ENCODE measurements around the gene NINJ1.

Gene NINJ1

GRCh38 chr9:93100276-93100636 is 33.8 kb downstream of the NINJ1 start:
- DNase-seq (ENCODE audit: low read depth, low spot score) = no peak

GRCh38 chr9:93099551-93100275 is 34.3 kb downstream of the NINJ1 start:
- no peak for DNase-seq (ENCODE audit: low read depth, low spot score)

- peak; percentile 90 for DNase-seq (ENCODE audit: low read depth, low spot score)
Observed at GRCh38 chr9:93098236-93098946, 35.7 kb downstream of the NINJ1 start.

GRCh38 chr9:93097511-93098201 is 36.4 kb downstream of the NINJ1 start:
- DNase-seq (ENCODE audit: low read depth, low spot score) = no peak

- no peak for DNase-seq (ENCODE audit: low read depth, low spot score)
Observed at GRCh38 chr9:93096811-93097382, 37.2 kb downstream of the NINJ1 start.

- no peak for DNase-seq (ENCODE audit: low read depth, low spot score)
Observed at GRCh38 chr9:93096131-93096802, 37.8 kb downstream of the NINJ1 start, which contains the start of gene CARD19. Gene CARD19, plus strand, starts transcription at chr9:93096217. Its CDS starts 129 bp downstream, at chr9:93096346.

- peak; percentile 93 for DNase-seq (ENCODE audit: low read depth, low spot score)
Observed at GRCh38 chr9:93095205-93096130, 38.6 kb downstream of the NINJ1 start.

GRCh38 chr9:93094658-93095204 is 39.3 kb downstream of the NINJ1 start:
- DNase-seq (ENCODE audit: low read depth, low spot score) = no peak

GRCh38 chr9:93093877-93094657 is 40.0 kb downstream of the NINJ1 start:
- DNase-seq (ENCODE audit: low read depth, low spot score) = no peak

- no peak for DNase-seq (ENCODE audit: low read depth, low spot score)
Observed at GRCh38 chr9:93093127-93093876, 40.7 kb downstream of the NINJ1 start.

GRCh38 chr9:93092251-93092991 is 41.6 kb downstream of the NINJ1 start:
- no peak for DNase-seq (ENCODE audit: low read depth, low spot score)

- peak; percentile 50 for DNase-seq (ENCODE audit: low read depth, low spot score)
Observed at GRCh38 chr9:93091453-93092081, 42.5 kb downstream of the NINJ1 start.

GRCh38 chr9:93091056-93091452 is 43.0 kb downstream of the NINJ1 start:
- no peak for DNase-seq (ENCODE audit: low read depth, low spot score)

GRCh38 chr9:93090091-93090655 is 43.9 kb downstream of the NINJ1 start:
- DNase-seq (ENCODE audit: low read depth, low spot score) = no peak

GRCh38 chr9:93089481-93089991 is 44.5 kb downstream of the NINJ1 start:
- DNase-seq (ENCODE audit: low read depth, low spot score) = no peak

- no peak for DNase-seq (ENCODE audit: low read depth, low spot score)
Observed at GRCh38 chr9:93089024-93089423, 45.0 kb downstream of the NINJ1 start.

- no peak for DNase-seq (ENCODE audit: low read depth, low spot score)
Observed at GRCh38 chr9:93088656-93089015, 45.4 kb downstream of the NINJ1 start.

Data from smooth muscle cell of the brain vasculature (primary cell).